Fibroblast of pulmonary artery (primary cell): ENCODE measurements around the gene MAP2K6.

Source experiments
- DNase-seq: peaks from one replicate; pipeline ENCODE4 v3.0.0-alpha.2; 2010; ENCODE audit warnings: low read depth
- H3K4me3 ChIP-seq: replicated peaks from 2 replicates; pipeline ENCODE4 v1.5.1; 2011; ENCODE audit warnings: low read depth, mild to moderate bottlenecking, control low read depth, low read length, moderate library complexity
- TF ChIP-seq, protein P1 (sequence below): IDR thresholded peaks from 2 replicates; pipeline ENCODE4 v1.5.1; 2011; ENCODE audit warnings: mild to moderate bottlenecking, control low read depth, low read length, inconsistent platforms; ENCODE audit errors: missing control alignments

Gene MAP2K6

DNA sequence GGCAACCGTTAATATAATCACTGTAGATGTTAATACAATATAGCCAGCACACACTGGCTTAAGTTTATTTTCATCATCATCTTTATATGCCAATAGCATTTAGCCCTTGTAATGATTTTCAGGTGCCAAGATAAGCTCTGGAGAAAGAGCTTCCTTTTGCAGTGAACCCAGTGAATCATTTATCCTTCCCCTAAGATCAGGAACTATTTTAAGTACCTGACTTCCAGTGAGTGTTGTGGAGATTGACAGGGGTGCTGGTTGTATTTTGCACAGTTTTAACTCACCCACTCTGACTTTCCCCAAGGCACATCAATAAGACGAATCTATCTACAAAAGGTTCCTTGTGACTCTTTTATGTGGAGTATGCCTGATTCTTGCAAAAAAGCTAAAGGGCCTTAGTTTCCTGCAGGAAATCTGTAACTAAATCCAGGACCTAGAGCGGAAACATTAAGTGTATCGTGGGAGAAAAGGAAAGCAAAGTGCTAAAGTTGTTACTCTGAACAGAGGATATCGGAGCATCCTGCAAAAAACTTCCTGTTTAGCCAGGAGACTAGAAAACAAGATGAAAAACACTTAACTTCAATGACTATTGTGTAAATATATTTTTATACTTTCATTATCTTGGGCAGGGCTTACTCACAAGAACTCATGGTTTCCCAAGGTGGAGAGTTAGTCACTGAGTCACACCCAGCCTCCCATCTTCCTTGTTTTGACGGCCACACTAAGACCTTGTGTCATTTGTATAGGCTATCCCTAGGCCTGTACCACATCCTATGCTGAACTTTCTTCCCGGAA, 183.6 kb downstream of the MAP2K6 start:
- no peak overlapping the region for H3K4me3 ChIP-seq

DNA sequence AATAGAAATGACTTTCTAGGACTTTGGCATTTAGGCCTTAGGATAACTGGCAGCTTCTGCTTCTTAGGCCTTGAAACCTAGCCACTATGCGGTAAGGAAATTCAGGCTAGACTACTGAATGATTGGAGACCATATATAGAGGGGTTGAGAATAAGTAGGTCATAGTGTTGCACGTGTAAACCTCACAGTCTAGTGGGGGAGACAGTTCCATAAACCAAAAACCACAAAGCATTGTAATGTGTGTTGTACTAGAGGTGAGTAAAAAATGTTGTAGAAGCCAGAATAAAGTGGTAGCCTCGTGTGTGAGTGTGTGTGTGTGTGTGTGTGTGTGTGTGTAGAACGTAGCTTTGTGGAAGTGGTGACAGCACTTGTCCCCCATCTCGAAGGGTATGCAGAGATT, 188.5 kb downstream of the MAP2K6 start:
- DNase-seq: no peak
- no peak overlapping the region for H3K4me3 ChIP-seq
- TF ChIP-seq, protein P1, sequence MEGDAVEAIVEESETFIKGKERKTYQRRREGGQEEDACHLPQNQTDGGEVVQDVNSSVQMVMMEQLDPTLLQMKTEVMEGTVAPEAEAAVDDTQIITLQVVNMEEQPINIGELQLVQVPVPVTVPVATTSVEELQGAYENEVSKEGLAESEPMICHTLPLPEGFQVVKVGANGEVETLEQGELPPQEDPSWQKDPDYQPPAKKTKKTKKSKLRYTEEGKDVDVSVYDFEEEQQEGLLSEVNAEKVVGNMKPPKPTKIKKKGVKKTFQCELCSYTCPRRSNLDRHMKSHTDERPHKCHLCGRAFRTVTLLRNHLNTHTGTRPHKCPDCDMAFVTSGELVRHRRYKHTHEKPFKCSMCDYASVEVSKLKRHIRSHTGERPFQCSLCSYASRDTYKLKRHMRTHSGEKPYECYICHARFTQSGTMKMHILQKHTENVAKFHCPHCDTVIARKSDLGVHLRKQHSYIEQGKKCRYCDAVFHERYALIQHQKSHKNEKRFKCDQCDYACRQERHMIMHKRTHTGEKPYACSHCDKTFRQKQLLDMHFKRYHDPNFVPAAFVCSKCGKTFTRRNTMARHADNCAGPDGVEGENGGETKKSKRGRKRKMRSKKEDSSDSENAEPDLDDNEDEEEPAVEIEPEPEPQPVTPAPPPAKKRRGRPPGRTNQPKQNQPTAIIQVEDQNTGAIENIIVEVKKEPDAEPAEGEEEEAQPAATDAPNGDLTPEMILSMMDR: no peak

More for the DNA sequence above, 183.6 kb downstream of the MAP2K6 start:
- DNase-seq: peak; percentile 36
- TF ChIP-seq, protein P1: no peak
